Activated CD4-positive, alpha-beta memory T cell treated with anti-CD3 and anti-CD28 coated beads, Interleukin-2, amount 10 ng/mL, durations not matched to agents 7 days and 5 days (primary cell): ENCODE results near the gene PHF12. TPM values are rescaled to one million over a fixed set of nuclear protein-coding genes. Genes with fewer than 3 reads are reported as not detected.
"Not testable (repeated sequence)": the region's sequence is repeated elsewhere in the genome, so short reads cannot be mapped to it uniquely, and the experiment has no call there.

Experiments used
- CTCF ChIA-PET: fragments of 350-600 bp; sonication (Branson Sonifier 250); formaldehyde crosslinking; loops from one replicate; lab custom pipeline; 2021; ENCODE audit warnings: antibody characterized with exemption, inconsistent platforms; lab: Charles Lee
- POLR2A ChIA-PET: fragments of 350-600 bp; sonication (Branson Sonifier 250); formaldehyde crosslinking; loops from one replicate; lab custom pipeline; 2021; ENCODE audit warnings: antibody characterized with exemption; lab: Charles Lee
- DNase-seq: peaks from one replicate; pipeline ENCODE4 v3.0.0-alpha.2; 2020
- H3K27ac Mint-ChIP-seq: one replicate; pipeline ENCODE4 v1.8.0; 2021; ENCODE audit warnings: mild to moderate bottlenecking, mixed read lengths
- H3K27me3 Mint-ChIP-seq: one replicate; pipeline ENCODE4 v1.8.0; 2021; ENCODE audit warnings: mixed read lengths
- H3K36me3 Mint-ChIP-seq: one replicate; pipeline ENCODE4 v1.8.0; 2021; ENCODE audit warnings: low read depth, mixed read lengths
- H3K4me1 Mint-ChIP-seq: one replicate; pipeline ENCODE4 v1.8.0; 2021; ENCODE audit warnings: mixed read lengths
- H3K4me3 Mint-ChIP-seq: one replicate; pipeline ENCODE4 v1.8.0; 2021; ENCODE audit warnings: mild to moderate bottlenecking, mixed read lengths
- H3K9me3 Mint-ChIP-seq: one replicate; pipeline ENCODE4 v1.8.0; 2021; ENCODE audit warnings: mixed read lengths
- total RNA-seq, 2 experiments: library from RNA; stranded (reverse); gene quantifications; one replicate each; pipeline ENCODE4 v1.2.3, GENCODE V29; 2021

The PHF12 gene
- total RNA-seq, 2 experiments from 2014 or later = 75.6 to 78.8 TPM

- CTCF ChIA-PET = interaction anchor here (0.6 kb wide), 1 partner anchor 38 kb away, joined by 5 read pairs; no protein-coding TSS in a partner anchor
Measured at GRCh38 chr17:28885363-28885762, 66.0 kb downstream of the PHF12 start.

GRCh38 chr17:28883967-28884702 lies 67.2 kb downstream of the PHF12 start:
- peaks cover 66% of the 10 kb centered on the region for H3K36me3 Mint-ChIP-seq
- H3K27ac Mint-ChIP-seq = peak overlapping the region; percentile 19
- H3K4me3 Mint-ChIP-seq = no peak overlapping the region
- H3K27me3 Mint-ChIP-seq = no peaks in the 10 kb centered on the region
- ChIA-PET CTCF (interaction anchor here (0.6 kb wide), 1 partner anchor 1079 kb away, joined by 4 read pairs; no protein-coding TSS in a partner anchor), POLR2A (interaction anchor here (0.6 kb wide), 1 partner anchor 106 kb away, joined by 3 read pairs; no protein-coding TSS in a partner anchor)
- no peak for DNase-seq
- no peaks in the 10 kb centered on the region for H3K9me3 Mint-ChIP-seq
- peaks cover 6% of the 10 kb centered on the region for H3K4me1 Mint-ChIP-seq

More at GRCh38 chr17:28885363-28885762, 66.0 kb downstream of the PHF12 start:
- no peak overlapping the region for H3K4me3 Mint-ChIP-seq
- no peak overlapping the region for H3K27ac Mint-ChIP-seq
- peaks cover 58% of the 10 kb centered on the region for H3K36me3 Mint-ChIP-seq
- H3K4me1 Mint-ChIP-seq = peaks cover 14% of the 10 kb centered on the region
- POLR2A ChIA-PET = interaction anchor here (0.6 kb wide), 1 partner anchor 27 kb away, joined by 3 read pairs; no protein-coding TSS in a partner anchor
- no peaks in the 10 kb centered on the region for H3K27me3 Mint-ChIP-seq
- no peak for DNase-seq
- no peaks in the 10 kb centered on the region for H3K9me3 Mint-ChIP-seq

- Mint-ChIP-seq H3K36me3 (peaks cover 78% of the 10 kb centered on the region), H3K9me3 (no peaks in the 10 kb centered on the region), H3K4me3 (no peak overlapping the region), H3K4me1 (peaks cover 6% of the 10 kb centered on the region), H3K27ac (no peak overlapping the region), H3K27me3 (no peaks in the 10 kb centered on the region)
- POLR2A ChIA-PET = interaction anchor here (1.2 to 2.0 kb wide), 3 partner anchors 10 to 20 kb away, joined by 3 to 7 read pairs (median 3); no protein-coding TSS in a partner anchor
- DNase-seq = no peak
- CTCF ChIA-PET = no interaction called here
Measured at GRCh38 chr17:28882154-28882895, 69.0 kb downstream of the PHF12 start.

GRCh38 chr17:28881533-28882056 lies 69.7 kb downstream of the PHF12 start:
- Mint-ChIP-seq H3K27me3 (no peaks in the 10 kb centered on the region), H3K27ac (no peak overlapping the region), H3K36me3 (peaks cover 78% of the 10 kb centered on the region), H3K4me1 (peaks cover 7% of the 10 kb centered on the region), H3K9me3 (no peaks in the 10 kb centered on the region), H3K4me3 (no peak overlapping the region)
- ChIA-PET POLR2A (interaction anchor here (1.2 to 2.0 kb wide), 2 partner anchors 11 to 20 kb away, joined by 3 to 7 read pairs; no protein-coding TSS in a partner anchor), CTCF (no interaction called here)
- DNase-seq = no peak

- ChIA-PET CTCF (no interaction called here), POLR2A (interaction anchor here (0.6 to 1.0 kb wide), 2 partner anchors 9 to 12 kb away, joined by 3 read pairs; no protein-coding TSS in a partner anchor)
- H3K9me3 Mint-ChIP-seq = no peaks in the 10 kb centered on the region
- no peak overlapping the region for H3K4me3 Mint-ChIP-seq
- H3K27ac Mint-ChIP-seq = no peak overlapping the region
- peaks cover 16% of the 10 kb centered on the region for H3K4me1 Mint-ChIP-seq
- no peak for DNase-seq
- peaks cover 71% of the 10 kb centered on the region for H3K36me3 Mint-ChIP-seq
- H3K27me3 Mint-ChIP-seq = no peaks in the 10 kb centered on the region
Measured at GRCh38 chr17:28880572-28880945, 70.8 kb downstream of the PHF12 start.

GRCh38 chr17:28879886-28880571 lies 71.3 kb downstream of the PHF12 start:
- CTCF ChIA-PET = interaction anchor here (2.1 to 2.6 kb wide), 2 partner anchors 116 to 153 kb away, joined by 8 to 11 read pairs; no protein-coding TSS in a partner anchor
- Mint-ChIP-seq H3K4me3 (no peak overlapping the region), H3K4me1 (peaks cover 17% of the 10 kb centered on the region), H3K36me3 (peaks cover 67% of the 10 kb centered on the region), H3K27me3 (no peaks in the 10 kb centered on the region), H3K9me3 (no peaks in the 10 kb centered on the region), H3K27ac (no peak overlapping the region)
- POLR2A ChIA-PET = interaction anchor here (0.6 to 1.0 kb wide), 2 partner anchors 9 to 13 kb away, joined by 3 read pairs; no protein-coding TSS in a partner anchor
- DNase-seq = no peak

GRCh38 chr17:28878981-28879380 lies 72.3 kb downstream of the PHF12 start:
- ChIA-PET CTCF (interaction anchor here (0.6 to 2.6 kb wide), 4 partner anchors 31 to 168 kb away, joined by 3 to 11 read pairs (median 6); no protein-coding TSS in a partner anchor), POLR2A (interaction anchor here (2.2 kb wide), 1 partner anchor 14 kb away, joined by 6 read pairs; no protein-coding TSS in a partner anchor)
- no peaks in the 10 kb centered on the region for H3K9me3 Mint-ChIP-seq
- no peak overlapping the region for H3K4me3 Mint-ChIP-seq
- H3K4me1 Mint-ChIP-seq = peaks cover 17% of the 10 kb centered on the region
- H3K27ac Mint-ChIP-seq = no peak overlapping the region
- H3K36me3 Mint-ChIP-seq = peaks cover 57% of the 10 kb centered on the region
- DNase-seq = no peak
- H3K27me3 Mint-ChIP-seq = no peaks in the 10 kb centered on the region

GRCh38 chr17:28878158-28878910 lies 73.0 kb downstream of the PHF12 start:
- no peak overlapping the region for H3K4me3 Mint-ChIP-seq
- ChIA-PET CTCF (interaction anchor here (0.6 to 2.6 kb wide), 3 partner anchors 114 to 168 kb away, joined by 3 to 11 read pairs (median 8); no protein-coding TSS in a partner anchor), POLR2A (interaction anchor here (1.4 to 2.2 kb wide), 2 partner anchors 14 to 19 kb away, joined by 4 to 6 read pairs; partner anchors contain the start of gene FLOT2)
- no peaks in the 10 kb centered on the region for H3K9me3 Mint-ChIP-seq
- no peaks in the 10 kb centered on the region for H3K27me3 Mint-ChIP-seq
- DNase-seq = no peak
- H3K36me3 Mint-ChIP-seq = peaks cover 55% of the 10 kb centered on the region
- H3K4me1 Mint-ChIP-seq = peaks cover 17% of the 10 kb centered on the region
- no peak overlapping the region for H3K27ac Mint-ChIP-seq

- ChIA-PET CTCF (interaction anchor here (2.6 kb wide), 1 partner anchor 113 kb away, joined by 11 read pairs; no protein-coding TSS in a partner anchor), POLR2A (interaction anchor here (1.4 to 2.2 kb wide), 3 partner anchors 13 to 21 kb away, joined by 3 to 6 read pairs (median 4); partner anchors contain the start of gene FLOT2)
- not testable (repeated sequence) for H3K27ac Mint-ChIP-seq, H3K27me3 Mint-ChIP-seq, H3K9me3 Mint-ChIP-seq, H3K4me3 Mint-ChIP-seq, DNase-seq
- peaks cover 45% of the 10 kb centered on the region for H3K36me3 Mint-ChIP-seq
- peaks cover 18% of the 10 kb centered on the region for H3K4me1 Mint-ChIP-seq
Measured at GRCh38 chr17:28877150-28877711, 74.1 kb downstream of the PHF12 start.

- Mint-ChIP-seq H3K27me3 (no peaks in the 10 kb centered on the region), H3K4me3 (no peak overlapping the region), H3K4me1 (peaks cover 28% of the 10 kb centered on the region), H3K27ac (no peak overlapping the region), H3K36me3 (peaks cover 33% of the 10 kb centered on the region), H3K9me3 (no peaks in the 10 kb centered on the region)
- DNase-seq = no peak
- ChIA-PET POLR2A (interaction anchor here (1.5 kb wide), 1 partner anchor 12 kb away, joined by 3 read pairs; no protein-coding TSS in a partner anchor), CTCF (no interaction called here)
Measured at GRCh38 chr17:28875848-28876550, 75.3 kb downstream of the PHF12 start.
